Measurements from ENCODE around the gene AGT.

AGT gene

DNA sequence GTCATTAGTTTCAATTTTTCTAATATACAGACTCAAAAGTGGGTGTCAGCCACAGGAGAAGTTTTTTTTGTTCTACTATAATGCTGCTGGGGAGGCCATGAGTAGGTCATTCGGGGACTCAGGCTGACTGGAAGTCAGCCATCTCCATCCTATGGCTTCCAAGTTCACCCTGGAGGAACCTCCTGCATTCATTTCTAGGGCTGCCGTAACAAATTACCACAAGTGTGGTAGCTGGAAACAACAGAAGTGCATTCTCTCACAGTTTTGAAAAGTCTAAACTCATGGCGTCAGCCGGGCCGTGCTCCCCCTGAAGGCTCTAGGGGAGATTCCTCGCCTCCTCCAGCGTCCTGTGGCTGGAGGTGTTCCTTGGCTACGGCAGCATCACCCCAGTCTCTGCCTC, 17.7 kb downstream of the AGT start:
- TF ChIP-seq, protein P1, sequence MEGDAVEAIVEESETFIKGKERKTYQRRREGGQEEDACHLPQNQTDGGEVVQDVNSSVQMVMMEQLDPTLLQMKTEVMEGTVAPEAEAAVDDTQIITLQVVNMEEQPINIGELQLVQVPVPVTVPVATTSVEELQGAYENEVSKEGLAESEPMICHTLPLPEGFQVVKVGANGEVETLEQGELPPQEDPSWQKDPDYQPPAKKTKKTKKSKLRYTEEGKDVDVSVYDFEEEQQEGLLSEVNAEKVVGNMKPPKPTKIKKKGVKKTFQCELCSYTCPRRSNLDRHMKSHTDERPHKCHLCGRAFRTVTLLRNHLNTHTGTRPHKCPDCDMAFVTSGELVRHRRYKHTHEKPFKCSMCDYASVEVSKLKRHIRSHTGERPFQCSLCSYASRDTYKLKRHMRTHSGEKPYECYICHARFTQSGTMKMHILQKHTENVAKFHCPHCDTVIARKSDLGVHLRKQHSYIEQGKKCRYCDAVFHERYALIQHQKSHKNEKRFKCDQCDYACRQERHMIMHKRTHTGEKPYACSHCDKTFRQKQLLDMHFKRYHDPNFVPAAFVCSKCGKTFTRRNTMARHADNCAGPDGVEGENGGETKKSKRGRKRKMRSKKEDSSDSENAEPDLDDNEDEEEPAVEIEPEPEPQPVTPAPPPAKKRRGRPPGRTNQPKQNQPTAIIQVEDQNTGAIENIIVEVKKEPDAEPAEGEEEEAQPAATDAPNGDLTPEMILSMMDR (IDR thresholded peaks at IDR 0.05; ENCODE audit: insufficient read depth, low read length, poor library complexity, severe bottlenecking) = no peak
- Histone ChIP-seq H3K36me3 (ENCODE audit: control insufficient read depth, insufficient read depth, low read length) (peaks cover 15% of the 10 kb centered on the region), H3K4me3 (replicated peaks; ENCODE audit: low read depth, low read length) (no peak overlapping the region), H3K27me3 (replicated peaks; ENCODE audit: control insufficient read depth, insufficient read depth, low read length) (no peaks in the 10 kb centered on the region)
- no peak for DNase-seq (ENCODE audit: extremely low read depth, insufficient read length)

DNA sequence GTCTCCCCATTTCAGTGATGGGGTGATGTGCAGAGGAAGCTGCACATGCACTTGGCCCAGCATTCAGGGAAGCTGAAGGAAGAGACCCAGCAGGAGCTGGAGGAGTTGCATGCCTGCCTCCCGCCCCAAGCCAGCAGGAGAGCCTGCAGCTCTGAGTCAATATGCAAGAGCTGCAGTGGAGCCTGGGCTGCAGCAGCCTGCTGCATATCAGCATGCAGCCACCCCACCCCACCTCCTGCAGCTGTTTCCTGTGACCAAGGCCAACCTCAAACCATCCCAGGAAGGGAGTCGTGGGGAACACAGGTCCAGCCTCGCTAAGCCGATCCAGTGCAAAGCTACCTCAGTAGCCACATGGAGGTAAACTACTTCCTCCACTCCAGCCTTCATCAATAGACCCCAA, 18.9 kb downstream of the AGT start:
- DNase-seq (ENCODE audit: extremely low read depth, insufficient read length) = no peak
- H3K4me3 ChIP-seq (replicated peaks; ENCODE audit: low read depth, low read length) = no peak overlapping the region
- H3K27me3 ChIP-seq (replicated peaks; ENCODE audit: control insufficient read depth, insufficient read depth, low read length) = no peaks in the 10 kb centered on the region
- H3K36me3 ChIP-seq (ENCODE audit: control insufficient read depth, insufficient read depth, low read length) = peaks cover 17% of the 10 kb centered on the region
- TF ChIP-seq, protein P1 (IDR thresholded peaks at IDR 0.05; ENCODE audit: insufficient read depth, low read length, poor library complexity, severe bottlenecking) = no peak

DNA sequence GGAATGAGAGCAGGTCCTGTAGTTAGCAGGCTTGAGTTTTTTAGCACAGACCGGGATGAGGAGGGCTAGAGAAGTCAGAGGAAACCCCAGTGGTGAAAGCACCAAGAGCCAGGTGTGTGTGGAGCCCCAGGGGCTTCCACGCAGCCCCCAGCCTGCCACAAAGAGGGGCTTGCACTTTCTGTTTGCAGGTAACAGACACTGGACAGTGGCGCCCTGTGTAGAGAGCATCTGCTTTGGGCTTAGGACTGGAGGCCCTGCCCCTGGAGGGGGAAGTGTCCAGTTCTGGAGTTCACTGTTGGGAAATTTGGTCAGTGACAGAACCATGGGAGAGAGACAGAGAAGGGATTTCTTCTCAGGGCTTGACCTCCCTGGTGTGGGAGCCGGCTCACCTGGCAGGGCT, 19.5 kb downstream of the AGT start:
- H3K36me3 ChIP-seq (ENCODE audit: control insufficient read depth, insufficient read depth, low read length) = peaks cover 21% of the 10 kb centered on the region
- DNase-seq (ENCODE audit: extremely low read depth, insufficient read length) = no peak
- TF ChIP-seq, protein P1 (IDR thresholded peaks at IDR 0.05; ENCODE audit: insufficient read depth, low read length, poor library complexity, severe bottlenecking) = no peak
- H3K27me3 ChIP-seq (replicated peaks; ENCODE audit: control insufficient read depth, insufficient read depth, low read length) = no peaks in the 10 kb centered on the region
- H3K4me3 ChIP-seq (replicated peaks; ENCODE audit: low read depth, low read length) = no peak overlapping the region

DNA sequence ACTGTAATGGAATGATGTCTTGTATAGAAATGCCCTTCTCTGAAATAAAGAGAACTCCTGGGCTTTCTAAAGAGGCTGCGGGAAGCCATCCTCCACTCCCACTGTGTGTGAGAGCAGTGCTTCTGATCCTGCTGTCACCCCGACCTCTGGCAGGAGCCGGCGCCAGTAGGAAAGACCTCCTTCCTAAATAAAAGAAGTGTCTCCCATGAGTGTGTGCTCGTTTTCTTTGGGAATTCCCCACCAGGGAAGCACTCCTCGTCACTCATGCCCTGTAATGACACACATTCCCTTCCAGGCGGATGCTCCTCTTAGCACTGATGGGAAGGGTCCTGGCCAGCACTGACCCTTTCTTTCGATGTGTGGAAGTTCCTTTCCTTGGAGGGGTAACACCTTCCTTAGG, 20.1 kb downstream of the AGT start:
- H3K4me3 ChIP-seq (replicated peaks; ENCODE audit: low read depth, low read length) = no peak overlapping the region
- TF ChIP-seq, protein P1 (IDR thresholded peaks at IDR 0.05; ENCODE audit: insufficient read depth, low read length, poor library complexity, severe bottlenecking) = no peak
- peaks cover 23% of the 10 kb centered on the region for H3K36me3 ChIP-seq (ENCODE audit: control insufficient read depth, insufficient read depth, low read length)
- DNase-seq (ENCODE audit: extremely low read depth, insufficient read length) = no peak
- no peaks in the 10 kb centered on the region for H3K27me3 ChIP-seq (replicated peaks; ENCODE audit: control insufficient read depth, insufficient read depth, low read length)

DNA sequence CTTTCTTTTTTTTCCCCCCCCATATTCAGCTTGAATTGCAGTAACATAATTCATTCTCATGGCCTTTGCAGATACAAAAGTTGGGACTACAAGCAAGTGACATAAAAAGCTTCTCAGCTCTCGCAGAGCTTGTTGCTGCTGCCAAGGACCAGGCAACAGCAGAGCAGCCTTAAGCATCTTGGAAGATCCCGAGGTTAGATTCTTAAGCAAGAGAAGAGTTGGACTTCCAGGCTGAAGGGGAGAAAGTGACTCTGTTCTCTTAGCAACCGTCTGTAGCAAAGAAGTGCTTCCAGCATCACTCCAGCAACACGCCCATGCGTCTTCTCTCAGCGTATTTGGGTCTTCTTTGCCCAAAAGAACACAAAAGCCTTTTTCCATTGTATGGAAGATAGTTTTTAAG, 20.7 kb downstream of the AGT start:
- TF ChIP-seq, protein P1 (IDR thresholded peaks at IDR 0.05; ENCODE audit: insufficient read depth, low read length, poor library complexity, severe bottlenecking) = no peak
- H3K36me3 ChIP-seq (ENCODE audit: control insufficient read depth, insufficient read depth, low read length) = peaks cover 25% of the 10 kb centered on the region
- no peak overlapping the region for H3K4me3 ChIP-seq (replicated peaks; ENCODE audit: low read depth, low read length)
- no peak for DNase-seq (ENCODE audit: extremely low read depth, insufficient read length)
- no peaks in the 10 kb centered on the region for H3K27me3 ChIP-seq (replicated peaks; ENCODE audit: control insufficient read depth, insufficient read depth, low read length)

DNA sequence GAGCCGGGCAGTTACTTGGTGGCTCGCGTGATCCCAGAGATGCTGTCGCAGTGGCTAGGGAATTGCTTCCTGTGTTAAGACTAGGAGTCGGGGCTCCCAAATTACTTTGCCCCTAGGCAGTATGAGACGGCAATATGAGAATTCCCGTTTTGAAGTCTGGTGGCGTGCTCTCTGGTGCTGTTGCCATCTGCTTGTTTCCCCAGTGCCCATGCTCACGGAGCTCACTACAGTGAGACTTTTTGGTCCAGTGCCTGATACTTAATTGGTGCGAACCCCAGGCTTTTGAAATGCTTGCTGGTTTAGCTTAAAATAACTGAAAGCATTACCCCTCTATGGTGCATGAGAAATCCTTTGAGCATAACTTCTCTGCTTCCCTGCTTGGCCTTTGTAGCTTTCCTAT, 22.3 kb downstream of the AGT start:
- Histone ChIP-seq H3K27me3 (replicated peaks; ENCODE audit: control insufficient read depth, insufficient read depth, low read length) (no peaks in the 10 kb centered on the region), H3K36me3 (ENCODE audit: control insufficient read depth, insufficient read depth, low read length) (peaks cover 27% of the 10 kb centered on the region), H3K4me3 (replicated peaks; ENCODE audit: low read depth, low read length) (no peak overlapping the region)
- no peak for DNase-seq (ENCODE audit: extremely low read depth, insufficient read length)
- TF ChIP-seq, protein P1 (IDR thresholded peaks at IDR 0.05; ENCODE audit: insufficient read depth, low read length, poor library complexity, severe bottlenecking) = no peak
